ENCODE results near the gene NDUFB7.
"Not testable (repeated sequence)": the region's sequence is repeated elsewhere in the genome, so short reads cannot be mapped to it uniquely, and the experiment has no call there.

Gene NDUFB7

DNA sequence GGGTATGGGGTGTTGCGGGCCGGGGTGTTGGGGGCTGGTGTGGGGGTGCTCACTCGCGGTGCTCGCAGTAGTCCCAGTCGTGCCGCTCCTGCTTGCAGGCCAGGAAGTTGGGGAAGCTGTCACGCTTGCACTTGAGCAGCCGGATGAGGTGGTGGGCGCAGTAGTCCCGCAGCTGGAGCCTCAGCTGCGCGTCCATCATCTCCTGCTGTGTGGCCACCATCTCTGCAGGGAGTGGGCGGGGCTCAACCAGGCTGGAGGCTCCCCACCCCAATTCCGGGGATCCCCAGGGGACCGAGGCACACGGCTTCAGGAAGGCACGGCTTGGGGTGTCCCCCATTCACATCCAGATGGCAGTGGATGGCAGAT lies 5.2 kb downstream of the NDUFB7 start:
- no peaks in the 10 kb centered on the region for H3K27me3 ChIP-seq (ENCODE audit: insufficient read depth, low read length)
- H3K4me1 ChIP-seq (ENCODE audit: insufficient read depth, low read length), result peaks cover 8% of the 10 kb centered on the region; the same call in 1 of the 2 replicates
- H3K9ac ChIP-seq (ENCODE audit: low read depth, low read length), result no peak overlapping the region
- no peaks in the 10 kb centered on the region for H3K9me3 ChIP-seq (ENCODE audit: insufficient read depth, low read depth, low read length)
- peaks cover 7% of the 10 kb centered on the region; the same call in 1 of the 2 replicates for H3K36me3 ChIP-seq (ENCODE audit: insufficient read depth, low read depth, low read length)
- H3K4me3 ChIP-seq (ENCODE audit: low read length), result no peak overlapping the region
- no peak overlapping the region for H3K27ac ChIP-seq (ENCODE audit: low read length)

DNA sequence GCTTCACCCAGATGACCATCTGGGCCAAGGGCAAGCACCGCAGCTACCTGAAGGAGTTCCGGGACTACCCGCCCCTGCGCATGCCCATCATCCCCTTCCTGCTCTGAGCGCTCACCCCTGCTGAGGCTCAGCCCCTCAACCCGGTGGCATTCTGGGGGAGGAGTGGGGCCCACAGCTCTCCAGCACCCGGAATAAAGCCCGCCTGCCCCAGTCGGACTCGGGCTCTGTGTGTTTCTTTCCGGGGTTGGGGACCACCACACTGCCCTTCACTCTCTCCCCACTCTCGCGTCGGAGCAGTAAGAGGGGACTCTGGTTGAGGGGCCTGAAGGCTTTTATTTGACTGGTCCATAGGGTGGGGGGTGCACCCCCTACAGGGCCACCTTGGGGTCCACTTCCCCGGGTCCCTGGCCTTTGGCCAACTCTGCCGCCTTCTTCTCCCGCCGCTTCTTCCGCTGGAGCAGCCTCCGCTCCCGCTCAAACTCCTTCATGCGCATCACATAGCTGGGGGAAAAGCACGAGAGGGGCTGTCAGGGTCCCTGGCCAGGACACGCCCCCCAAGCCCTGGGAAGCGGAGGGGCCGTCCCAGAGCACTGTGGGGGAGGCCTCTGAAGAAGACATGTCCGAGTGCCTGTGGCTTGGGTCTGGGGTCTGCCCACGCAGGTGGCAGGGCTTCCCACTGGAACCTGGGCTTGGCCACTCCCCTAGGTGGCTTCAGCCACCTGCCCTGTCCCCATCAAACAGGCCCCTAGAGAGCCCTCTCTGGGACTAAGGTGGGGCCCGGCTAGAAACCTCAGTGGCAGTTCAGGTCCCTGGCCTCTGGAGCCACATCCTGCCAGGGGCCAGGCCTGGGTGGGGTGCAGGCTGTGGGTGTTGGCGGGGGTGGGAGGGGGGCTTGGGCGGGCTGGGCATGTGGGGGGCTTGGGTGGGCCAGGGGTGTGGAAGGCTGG lies 5.8 kb downstream of the NDUFB7 start:
- H3K4me3 ChIP-seq (ENCODE audit: low read length), result no peak overlapping the region
- no peak overlapping the region for H3K9ac ChIP-seq (ENCODE audit: low read depth, low read length)
- no peaks in the 10 kb centered on the region for H3K27me3 ChIP-seq (ENCODE audit: insufficient read depth, low read length)
- H3K9me3 ChIP-seq (ENCODE audit: insufficient read depth, low read depth, low read length), result no peaks in the 10 kb centered on the region
- H3K27ac ChIP-seq (ENCODE audit: low read length), result no peak overlapping the region
- H3K4me1 ChIP-seq (ENCODE audit: insufficient read depth, low read length), result peaks cover 11% of the 10 kb centered on the region; the same call in 1 of the 2 replicates
- H3K36me3 ChIP-seq (ENCODE audit: insufficient read depth, low read depth, low read length), result peaks cover 7% of the 10 kb centered on the region; the same call in 1 of the 2 replicates

DNA sequence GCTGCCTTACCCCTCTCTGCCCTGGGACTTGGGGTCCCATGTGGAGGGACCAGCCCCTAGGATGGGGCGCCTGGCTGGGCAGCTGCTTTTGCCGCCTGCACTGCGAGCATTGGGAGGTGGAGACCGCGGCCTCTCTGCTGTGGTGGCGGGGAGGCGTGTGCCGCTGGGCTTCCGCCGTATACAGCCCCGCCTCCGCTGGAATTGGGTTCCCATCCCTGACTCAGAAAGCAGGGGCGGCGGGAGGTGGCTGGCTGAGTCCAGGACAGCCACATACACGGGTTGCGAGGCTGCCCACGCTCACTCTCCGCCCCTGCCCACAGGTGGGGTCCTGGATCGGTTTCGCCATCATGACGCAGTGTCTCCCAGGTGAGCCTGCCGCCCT lies 6.6 kb downstream of the NDUFB7 start:
- no peaks in the 10 kb centered on the region for H3K9me3 ChIP-seq (ENCODE audit: insufficient read depth, low read depth, low read length)
- H3K27me3 ChIP-seq (ENCODE audit: insufficient read depth, low read length), result no peaks in the 10 kb centered on the region
- H3K4me1 ChIP-seq (ENCODE audit: insufficient read depth, low read length), result peaks cover 11% of the 10 kb centered on the region
- peaks cover 7% of the 10 kb centered on the region; the same call in 1 of the 2 replicates for H3K36me3 ChIP-seq (ENCODE audit: insufficient read depth, low read depth, low read length)
- H3K27ac ChIP-seq (ENCODE audit: low read length), result no peak overlapping the region
- H3K9ac ChIP-seq (ENCODE audit: low read depth, low read length), result no peak overlapping the region
- H3K4me3 ChIP-seq (ENCODE audit: low read length), result no peak overlapping the region

DNA sequence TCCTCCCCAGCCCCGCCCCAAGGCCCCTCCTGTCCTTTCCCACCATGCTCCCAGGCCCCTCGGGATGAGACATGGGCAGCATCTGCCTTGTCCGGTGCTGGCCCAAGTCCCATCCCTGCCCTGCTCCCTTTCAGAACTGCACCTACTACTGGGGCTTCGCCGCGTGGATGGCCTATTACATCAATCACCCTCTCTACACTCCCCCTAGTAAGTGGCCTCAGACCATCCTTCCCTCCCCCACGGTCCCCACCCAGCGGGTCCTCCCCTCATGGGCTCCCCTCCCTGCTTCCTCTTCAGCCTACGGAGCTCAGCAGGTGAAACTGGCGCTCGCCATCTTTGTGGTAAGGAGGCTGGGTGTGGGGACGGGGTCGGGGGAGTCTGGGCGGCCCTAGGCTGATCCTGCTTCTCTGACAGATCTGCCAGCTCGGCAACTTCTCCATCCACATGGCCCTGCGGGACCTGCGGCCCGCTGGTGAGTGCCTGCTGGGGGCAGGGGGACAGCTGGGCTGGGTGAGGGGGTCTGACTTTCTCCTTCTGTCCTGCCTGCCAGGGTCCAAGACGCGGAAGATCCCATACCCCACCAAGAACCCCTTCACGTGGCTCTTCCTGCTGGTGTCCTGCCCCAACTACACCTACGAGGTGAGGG lies 7.1 kb downstream of the NDUFB7 start:
- not testable (repeated sequence) for H3K4me3 ChIP-seq (ENCODE audit: low read length); H3K36me3 ChIP-seq (ENCODE audit: insufficient read depth, low read depth, low read length); H3K9ac ChIP-seq (ENCODE audit: low read depth, low read length); H3K27me3 ChIP-seq (ENCODE audit: insufficient read depth, low read length); H3K27ac ChIP-seq (ENCODE audit: low read length); H3K9me3 ChIP-seq (ENCODE audit: insufficient read depth, low read depth, low read length)
- H3K4me1 ChIP-seq (ENCODE audit: insufficient read depth, low read length), result peaks cover 11% of the 10 kb centered on the region

DNA sequence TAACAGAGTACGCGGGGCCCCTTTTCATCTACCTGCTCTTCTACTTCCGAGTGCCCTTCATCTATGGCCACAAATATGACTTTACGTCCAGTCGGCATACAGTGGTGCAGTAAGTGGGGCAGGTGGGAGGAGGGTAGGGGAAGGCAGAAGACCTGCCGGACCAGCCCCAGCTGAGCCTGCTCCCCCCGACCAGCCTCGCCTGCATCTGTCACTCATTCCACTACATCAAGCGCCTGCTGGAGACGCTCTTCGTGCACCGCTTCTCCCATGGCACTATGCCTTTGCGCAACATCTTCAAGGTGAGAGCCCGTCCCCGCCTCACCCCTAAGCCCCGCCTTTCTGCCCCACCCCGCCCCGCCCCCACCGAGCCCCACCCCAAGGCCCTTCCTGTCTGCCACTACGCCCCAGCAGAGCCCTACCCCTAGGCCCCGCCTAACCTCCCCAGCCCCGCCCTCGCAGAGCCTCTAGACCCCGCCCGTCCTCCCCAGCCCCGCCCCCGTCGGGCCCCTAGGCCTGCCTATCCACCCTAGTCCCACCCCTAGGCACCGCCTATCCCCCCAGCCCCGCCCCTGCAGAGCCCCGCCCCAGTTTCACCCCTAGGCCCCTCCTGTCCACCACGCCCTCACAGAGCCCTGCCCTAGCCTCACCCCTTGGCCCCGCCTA lies 7.7 kb downstream of the NDUFB7 start:
- Histone ChIP-seq H3K9ac (ENCODE audit: low read depth, low read length) (no peak overlapping the region), H3K27ac (ENCODE audit: low read length) (no peak overlapping the region), H3K4me3 (ENCODE audit: low read length) (no peak overlapping the region), H3K36me3 (ENCODE audit: insufficient read depth, low read depth, low read length) (peaks cover 7% of the 10 kb centered on the region; the same call in 1 of the 2 replicates), H3K27me3 (ENCODE audit: insufficient read depth, low read length) (no peaks in the 10 kb centered on the region), H3K9me3 (ENCODE audit: insufficient read depth, low read depth, low read length) (no peaks in the 10 kb centered on the region), H3K4me1 (ENCODE audit: insufficient read depth, low read length) (peaks cover 11% of the 10 kb centered on the region)

DNA sequence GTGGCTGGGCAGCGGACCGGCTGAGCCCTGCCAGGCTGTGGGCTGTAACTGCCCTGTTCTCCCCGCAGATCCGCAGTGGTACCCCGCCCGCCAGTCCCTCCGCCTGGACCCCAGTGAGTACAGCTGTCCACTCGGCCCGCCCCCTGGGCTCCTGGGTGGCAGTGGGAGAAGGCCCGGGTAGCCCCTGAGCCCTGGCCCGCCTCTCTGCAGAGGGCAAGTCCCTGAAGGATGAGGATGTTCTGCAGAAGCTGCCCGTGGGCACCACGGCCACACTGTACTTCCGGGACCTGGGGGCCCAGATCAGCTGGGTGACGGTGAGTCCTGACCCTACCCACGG lies 8.3 kb downstream of the NDUFB7 start:
- H3K9ac ChIP-seq (ENCODE audit: low read depth, low read length), result no peak overlapping the region
- H3K4me1 ChIP-seq (ENCODE audit: insufficient read depth, low read length), result peaks cover 11% of the 10 kb centered on the region
- peaks cover 7% of the 10 kb centered on the region; the same call in 1 of the 2 replicates for H3K36me3 ChIP-seq (ENCODE audit: insufficient read depth, low read depth, low read length)

DNA sequence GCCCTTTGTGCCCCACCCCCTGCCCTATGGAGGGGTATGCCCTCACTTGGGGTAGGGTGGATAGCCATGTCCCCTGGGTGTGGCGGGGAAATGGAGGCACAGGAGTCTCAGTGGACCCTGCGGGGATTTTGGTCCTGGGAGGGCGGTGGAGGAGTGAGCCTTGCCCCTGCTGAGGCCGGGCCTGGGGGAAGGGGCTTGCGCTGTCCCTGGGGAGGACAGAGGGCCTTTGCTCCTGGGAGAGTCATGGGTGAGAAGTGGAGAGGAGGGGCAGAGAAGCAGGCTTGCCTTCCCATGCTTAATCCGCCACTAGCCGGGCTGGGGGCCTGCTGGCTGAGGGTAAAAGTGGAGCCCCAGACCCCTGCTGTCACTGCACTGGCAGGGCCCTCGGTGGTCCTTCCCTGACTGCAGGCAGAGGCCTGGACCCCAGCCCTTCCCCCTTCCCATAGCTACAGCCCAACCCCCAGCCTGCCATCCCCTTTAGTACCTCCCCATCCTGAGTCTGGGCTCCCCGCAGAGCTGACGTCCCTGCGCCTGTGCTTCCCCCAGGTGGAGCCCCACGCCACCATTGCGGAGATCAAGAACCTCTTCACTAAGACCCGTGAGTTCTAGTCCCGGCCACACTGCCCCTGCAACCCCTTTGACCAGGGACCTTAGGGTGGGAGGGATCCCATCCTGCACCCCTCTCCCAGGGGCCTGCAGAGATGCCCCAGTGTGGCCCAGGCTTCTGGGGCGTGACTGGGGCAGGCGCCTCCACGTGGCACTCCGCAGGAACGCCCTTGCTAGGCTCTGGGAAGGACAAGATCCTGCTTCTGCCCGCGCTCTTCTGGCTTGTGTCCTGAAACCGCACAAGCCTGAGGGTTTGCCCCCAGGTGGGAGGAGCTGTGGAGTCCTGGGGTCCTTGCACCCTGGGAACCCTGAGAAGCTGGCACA lies 8.9 kb downstream of the NDUFB7 start:
- peaks cover 11% of the 10 kb centered on the region for H3K4me1 ChIP-seq (ENCODE audit: insufficient read depth, low read length)
- H3K27ac ChIP-seq (ENCODE audit: low read length), result no peak overlapping the region
- peaks cover 7% of the 10 kb centered on the region; the same call in 1 of the 2 replicates for H3K36me3 ChIP-seq (ENCODE audit: insufficient read depth, low read depth, low read length)
- no peaks in the 10 kb centered on the region for H3K27me3 ChIP-seq (ENCODE audit: insufficient read depth, low read length)
- H3K9ac ChIP-seq (ENCODE audit: low read depth, low read length), result no peak overlapping the region
- H3K9me3 ChIP-seq (ENCODE audit: insufficient read depth, low read depth, low read length), result no peaks in the 10 kb centered on the region
- no peak overlapping the region for H3K4me3 ChIP-seq (ENCODE audit: low read length)

More for the DNA sequence above, 8.3 kb downstream of the NDUFB7 start:
- Histone ChIP-seq H3K9me3 (ENCODE audit: insufficient read depth, low read depth, low read length) (no peaks in the 10 kb centered on the region), H3K27me3 (ENCODE audit: insufficient read depth, low read length) (no peaks in the 10 kb centered on the region), H3K27ac (ENCODE audit: low read length) (no peak overlapping the region), H3K4me3 (ENCODE audit: low read length) (no peak overlapping the region)

DNA sequence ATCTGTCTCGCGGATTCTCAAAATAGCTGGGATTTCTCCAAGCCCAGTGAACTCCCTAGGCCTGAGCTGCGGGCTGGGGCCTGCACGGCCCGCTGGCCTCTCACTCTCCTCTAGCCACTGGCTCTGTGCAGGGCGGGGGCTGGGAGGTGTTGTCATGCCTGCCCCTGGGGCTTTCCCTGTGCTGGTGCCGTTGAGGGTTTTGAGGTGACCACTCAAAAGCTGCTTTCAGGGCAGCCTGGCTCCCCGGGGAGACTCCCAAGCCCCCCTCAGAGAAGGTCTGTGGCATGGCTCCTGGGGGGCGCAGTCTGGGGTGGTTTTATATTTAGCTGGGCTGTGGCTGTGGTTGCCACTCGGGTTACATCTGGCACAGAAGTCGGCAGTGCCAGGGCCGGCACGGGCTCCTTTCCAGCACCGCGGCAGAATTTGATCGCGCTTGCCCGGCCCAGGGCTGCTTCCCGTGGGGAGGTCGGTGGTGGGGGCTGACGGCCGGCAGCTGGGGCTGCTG lies 10.0 kb downstream of the NDUFB7 start:
- H3K27me3 ChIP-seq (ENCODE audit: insufficient read depth, low read length), result no peaks in the 10 kb centered on the region
- H3K9ac ChIP-seq (ENCODE audit: low read depth, low read length), result no peak overlapping the region
- H3K36me3 ChIP-seq (ENCODE audit: insufficient read depth, low read depth, low read length), result no peaks in the 10 kb centered on the region; the same call in 1 of the 2 replicates
- H3K27ac ChIP-seq (ENCODE audit: low read length), result no peak overlapping the region
- H3K9me3 ChIP-seq (ENCODE audit: insufficient read depth, low read depth, low read length), result no peaks in the 10 kb centered on the region
- H3K4me3 ChIP-seq (ENCODE audit: low read length), result no peak overlapping the region
- peaks cover 11% of the 10 kb centered on the region for H3K4me1 ChIP-seq (ENCODE audit: insufficient read depth, low read length)

DNA sequence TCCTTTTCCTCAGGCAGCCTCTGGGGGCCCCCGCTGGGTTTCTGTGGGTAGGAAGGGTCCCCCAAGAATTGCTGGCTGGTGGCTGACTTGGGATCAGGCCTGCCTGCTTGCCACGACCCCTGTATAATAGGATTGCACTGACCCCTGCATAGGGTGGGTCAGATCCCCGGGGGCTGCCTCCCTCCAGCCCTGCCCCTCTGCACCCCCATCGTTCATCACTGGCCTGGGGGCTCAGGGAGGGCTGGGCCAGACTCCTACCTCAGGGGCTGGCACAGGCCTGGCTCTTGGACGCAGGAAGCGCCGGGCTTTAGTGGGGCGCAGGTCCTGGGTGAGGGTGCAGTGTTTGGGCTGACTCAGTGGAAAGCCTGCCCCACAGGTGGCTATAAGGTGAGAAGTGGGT lies 10.6 kb downstream of the NDUFB7 start:
- no peak overlapping the region for H3K27ac ChIP-seq (ENCODE audit: low read length)
- H3K9me3 ChIP-seq (ENCODE audit: insufficient read depth, low read depth, low read length), result no peaks in the 10 kb centered on the region
- H3K27me3 ChIP-seq (ENCODE audit: insufficient read depth, low read length), result no peaks in the 10 kb centered on the region
- peaks cover 11% of the 10 kb centered on the region for H3K4me1 ChIP-seq (ENCODE audit: insufficient read depth, low read length)
- H3K9ac ChIP-seq (ENCODE audit: low read depth, low read length), result no peak overlapping the region
- no peaks in the 10 kb centered on the region; the same call in 1 of the 2 replicates for H3K36me3 ChIP-seq (ENCODE audit: insufficient read depth, low read depth, low read length)
- no peak overlapping the region for H3K4me3 ChIP-seq (ENCODE audit: low read length)

DNA sequence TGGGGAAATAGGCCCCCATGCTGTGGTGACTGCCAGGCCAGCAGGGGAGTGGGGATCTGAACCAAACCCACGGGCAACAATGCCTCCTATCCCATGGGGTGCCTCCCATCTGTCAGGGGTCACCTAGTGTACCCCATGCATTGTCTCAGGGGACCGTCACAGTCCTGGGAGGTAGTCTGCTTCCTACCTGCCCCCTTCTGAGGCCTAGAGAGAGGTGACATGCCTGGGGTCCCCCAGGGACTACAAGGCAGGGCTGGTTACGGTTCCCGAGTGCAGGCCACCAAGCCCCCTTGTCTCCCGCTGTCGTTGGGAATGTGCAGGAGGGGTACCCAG lies 11.1 kb downstream of the NDUFB7 start:
- H3K27me3 ChIP-seq (ENCODE audit: insufficient read depth, low read length), result no peaks in the 10 kb centered on the region
- no peak overlapping the region for H3K4me3 ChIP-seq (ENCODE audit: low read length)
- H3K9ac ChIP-seq (ENCODE audit: low read depth, low read length), result no peak overlapping the region; the same call in 1 of the 2 replicates
- no peaks in the 10 kb centered on the region; the same call in 1 of the 2 replicates for H3K36me3 ChIP-seq (ENCODE audit: insufficient read depth, low read depth, low read length)
- no peaks in the 10 kb centered on the region for H3K9me3 ChIP-seq (ENCODE audit: insufficient read depth, low read depth, low read length)
- H3K27ac ChIP-seq (ENCODE audit: low read length), result peak overlapping the region; percentile 56
- H3K4me1 ChIP-seq (ENCODE audit: insufficient read depth, low read length), result peaks cover 11% of the 10 kb centered on the region

Data from iPS-20b (cell line).